ACC112 (cell line): ENCODE measurements around the gene LMX1A.

Experiments
- H2AFZ ChIP-seq: fragments of 200-600 bp; sonication (generic); one replicate; pipeline ENCODE4 v1.6.0; 2017; ENCODE audit warnings: antibody characterized with exemption, low read length; ENCODE audit not compliant: unreplicated experiment
- H3K27ac ChIP-seq: fragments of 200-600 bp; sonication (generic); 2 replicates; pipeline ENCODE4 v1.5.1; 2014; ENCODE audit warnings: low read depth, mild to moderate bottlenecking, antibody characterized with exemption, low read length, moderate library complexity
- H3K27me3 ChIP-seq: fragments of 200-600 bp; sonication (generic); 2 replicates; pipeline ENCODE4 v1.6.1; 2014; ENCODE audit warnings: mild to moderate bottlenecking, antibody characterized with exemption, low read length, moderate library complexity, mixed read lengths; ENCODE audit not compliant: insufficient read depth
- H3K36me3 ChIP-seq: fragments of 200-600 bp; sonication (generic); 2 replicates; pipeline ENCODE4 v1.6.1; 2016; ENCODE audit warnings: mild to moderate bottlenecking, antibody characterized with exemption, low read length, moderate library complexity, mixed read lengths; ENCODE audit not compliant: insufficient read depth
- H3K4me1 ChIP-seq: fragments of 200-600 bp; sonication (generic); one replicate; pipeline ENCODE4 v1.6.1; 2016; ENCODE audit warnings: low read length, mixed read lengths; ENCODE audit not compliant: insufficient read depth, unreplicated experiment, control insufficient read depth
- H3K4me3 ChIP-seq: fragments of 200-600 bp; sonication (generic); 2 replicates; pipeline ENCODE4 v1.5.1; 2014; ENCODE audit warnings: mild to moderate bottlenecking, low read depth, low read length
- H3K79me2 ChIP-seq: fragments of 200-600 bp; sonication (generic); one replicate; pipeline ENCODE4 v1.6.0; 2016; ENCODE audit warnings: low read length; ENCODE audit not compliant: control insufficient read depth, unreplicated experiment, insufficient read depth

The LMX1A gene

DNA sequence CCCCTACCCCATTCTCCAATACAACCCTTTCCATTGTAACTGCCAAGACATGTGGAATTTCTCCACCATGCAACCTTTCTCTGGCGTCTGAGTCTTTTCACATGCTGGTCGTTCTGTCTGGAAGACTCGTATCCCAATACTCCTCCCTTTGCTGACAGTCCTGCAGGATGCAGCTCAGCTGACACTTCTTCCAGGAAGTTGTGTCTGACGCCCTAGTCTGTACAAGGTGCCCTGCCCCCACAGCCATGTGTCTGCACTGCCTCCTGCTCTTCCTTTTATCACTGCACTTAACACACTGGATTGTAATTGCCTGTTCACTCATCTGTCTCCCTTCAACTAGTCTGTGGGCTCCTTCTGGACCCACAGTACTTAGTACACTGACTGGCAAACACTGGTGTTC lies 188.0 kb downstream of the LMX1A start:
- no peaks in the 10 kb centered on the region for H3K4me1 ChIP-seq
- no peak overlapping the region for H2AFZ ChIP-seq
- no peaks in the 10 kb centered on the region for H3K79me2 ChIP-seq
- no peak overlapping the region for H3K4me3 ChIP-seq
- H3K36me3 ChIP-seq = no peaks in the 10 kb centered on the region
- H3K27me3 ChIP-seq = no peaks in the 10 kb centered on the region
- no peak overlapping the region for H3K27ac ChIP-seq

DNA sequence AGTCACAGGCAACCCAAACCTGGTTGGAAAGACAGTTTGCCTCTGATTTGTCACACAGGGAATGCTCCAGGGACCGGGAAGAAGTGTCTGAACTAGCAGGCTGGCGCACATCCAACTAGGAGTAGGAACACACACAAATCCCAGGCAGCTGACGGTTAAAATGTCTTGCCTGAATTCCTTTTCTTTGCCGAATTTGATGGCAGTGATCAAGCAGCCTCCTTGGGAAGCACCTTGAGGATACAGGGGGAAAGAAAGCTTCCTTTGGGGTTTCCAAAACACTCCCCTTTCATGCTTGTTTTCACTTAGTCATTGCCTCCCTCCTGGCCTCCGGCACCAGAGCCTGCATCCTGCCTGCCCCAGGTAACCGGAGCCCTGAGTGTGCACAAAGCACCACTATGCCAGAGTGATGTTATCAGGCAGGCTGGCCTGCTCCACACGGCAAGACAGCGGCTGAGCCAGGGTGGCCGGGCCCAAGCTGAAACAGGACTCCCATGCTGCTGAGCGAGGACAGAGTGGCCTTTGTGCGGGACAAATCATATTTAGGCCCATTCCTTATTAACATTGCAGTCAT lies 193.8 kb downstream of the LMX1A start:
- no peaks in the 10 kb centered on the region for H3K79me2 ChIP-seq
- no peak overlapping the region for H3K4me3 ChIP-seq
- no peaks in the 10 kb centered on the region for H3K36me3 ChIP-seq
- H3K27ac ChIP-seq = no peak overlapping the region
- no peaks in the 10 kb centered on the region for H3K4me1 ChIP-seq
- no peaks in the 10 kb centered on the region for H3K27me3 ChIP-seq
- H2AFZ ChIP-seq = no peak overlapping the region

DNA sequence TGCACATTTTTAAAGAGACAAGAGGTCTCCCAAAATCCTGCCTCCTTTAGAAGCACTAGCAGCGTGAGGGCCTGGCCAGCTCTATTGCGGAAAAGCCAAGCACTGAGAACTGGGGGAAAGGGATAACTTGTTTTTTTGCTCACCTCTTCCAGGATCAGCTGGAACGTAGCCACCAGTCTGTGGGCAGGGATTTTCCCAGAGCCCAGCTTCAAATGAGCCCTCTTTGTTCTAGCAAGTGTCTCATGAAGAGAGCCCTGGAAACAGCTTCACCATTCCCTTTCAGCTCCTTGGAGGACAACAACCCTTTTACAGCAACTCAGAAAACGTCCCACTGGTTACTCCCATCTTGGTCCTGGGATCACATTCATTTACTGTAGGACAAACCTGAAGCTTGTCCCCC lies 195.4 kb downstream of the LMX1A start:
- Histone ChIP-seq H2AFZ (no peak overlapping the region), H3K4me1 (no peaks in the 10 kb centered on the region), H3K36me3 (no peaks in the 10 kb centered on the region), H3K27me3 (no peaks in the 10 kb centered on the region), H3K27ac (no peak overlapping the region), H3K4me3 (no peak overlapping the region), H3K79me2 (no peaks in the 10 kb centered on the region)

DNA sequence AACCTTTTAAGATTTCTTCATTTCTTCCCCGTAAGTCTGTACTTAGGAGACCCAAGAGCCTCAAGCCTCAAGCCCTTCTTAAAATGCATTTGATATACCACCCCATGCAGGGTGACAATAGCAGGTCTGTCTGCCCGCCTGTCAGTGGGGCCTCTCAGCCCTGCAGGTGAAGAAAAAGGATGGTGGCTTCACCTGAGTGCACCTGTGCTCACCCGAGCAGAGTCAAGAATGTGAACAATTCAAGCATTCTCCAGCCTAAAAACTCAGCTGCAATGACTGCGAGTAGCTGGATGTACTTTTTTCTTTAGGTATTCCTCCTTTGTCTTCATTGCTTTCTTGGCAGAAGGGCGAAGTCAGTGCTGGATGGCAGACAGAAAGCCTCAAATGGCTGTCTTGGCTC lies 203.3 kb downstream of the LMX1A start:
- Histone ChIP-seq H3K4me1 (no peaks in the 10 kb centered on the region), H3K4me3 (no peak overlapping the region), H3K79me2 (no peaks in the 10 kb centered on the region), H3K27ac (no peak overlapping the region), H2AFZ (no peak overlapping the region), H3K36me3 (no peaks in the 10 kb centered on the region), H3K27me3 (peaks cover 5% of the 10 kb centered on the region; the same call in 1 of the 2 replicates)

DNA sequence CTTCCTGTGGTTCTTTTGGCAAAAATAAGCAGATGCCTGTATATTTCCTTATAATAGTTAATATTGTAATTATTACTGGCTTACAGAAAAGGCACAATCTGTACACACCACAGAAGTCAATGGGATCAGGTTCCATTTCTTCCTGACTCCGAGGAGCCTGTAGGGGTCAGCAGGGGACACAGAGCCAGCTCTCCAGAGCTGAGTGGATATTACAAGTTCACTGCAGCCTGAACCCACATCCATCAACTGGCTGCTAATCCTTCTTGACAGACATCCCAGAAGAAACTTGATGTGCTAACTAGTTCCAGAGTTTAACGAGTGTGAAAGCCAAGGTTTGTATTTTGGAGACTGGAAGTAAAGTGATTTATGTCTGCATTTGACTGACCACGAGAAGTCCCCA lies 203.8 kb downstream of the LMX1A start:
- H3K36me3 ChIP-seq = no peaks in the 10 kb centered on the region
- H3K27me3 ChIP-seq = peaks cover 8% of the 10 kb centered on the region
- H2AFZ ChIP-seq = no peak overlapping the region
- no peak overlapping the region for H3K4me3 ChIP-seq
- H3K27ac ChIP-seq = no peak overlapping the region
- no peaks in the 10 kb centered on the region for H3K4me1 ChIP-seq
- no peaks in the 10 kb centered on the region for H3K79me2 ChIP-seq

DNA sequence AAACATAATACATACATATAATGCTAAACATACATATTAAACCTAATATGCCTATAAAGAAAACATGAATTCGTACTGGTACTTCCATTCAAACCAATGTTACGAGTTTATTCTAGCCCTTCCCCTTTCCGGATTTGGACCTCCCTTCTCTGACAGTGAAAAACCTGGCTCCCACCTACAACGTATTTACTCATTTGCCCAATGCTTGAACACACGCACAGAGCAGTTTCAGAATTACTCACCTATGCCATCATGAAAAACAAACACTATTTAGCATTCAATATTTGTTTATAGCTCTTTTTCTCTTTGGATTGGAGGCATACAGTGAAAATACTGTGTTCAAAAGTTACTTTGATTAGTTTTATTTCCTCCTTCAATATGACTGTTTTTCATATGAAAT lies 204.4 kb downstream of the LMX1A start:
- no peaks in the 10 kb centered on the region for H3K4me1 ChIP-seq
- no peak overlapping the region for H2AFZ ChIP-seq
- H3K27ac ChIP-seq = no peak overlapping the region
- no peaks in the 10 kb centered on the region for H3K36me3 ChIP-seq
- no peak overlapping the region for H3K4me3 ChIP-seq
- H3K27me3 ChIP-seq = peaks cover 10% of the 10 kb centered on the region
- H3K79me2 ChIP-seq = no peaks in the 10 kb centered on the region
